OCI-LY7 (cell line): ENCODE data around the gene AP3M1. TPM values are rescaled to one million over a fixed set of nuclear protein-coding genes. Genes with fewer than 3 reads are reported as not detected.
"Not testable (repeated sequence)": the region's sequence is repeated elsewhere in the genome, so short reads cannot be mapped to it uniquely, and the experiment has no call there.

ENCODE experiments used
- BruUV-seq: library from RNA; stranded (reverse); fragments of 400-500 nt; replicated peaks from 2 replicates; lab custom pipeline; 2021; lab: Mats Ljungman, UMichigan
- CTCF ChIA-PET: fragments of 300-600 bp; sonication (Branson Sonifier 250); formaldehyde crosslinking; loops from one replicate; lab custom pipeline; 2022; ENCODE audit warnings: antibody characterized with exemption; ENCODE audit not compliant: unreplicated experiment; lab: Charles Lee
- POLR2A ChIA-PET: fragments of 300-600 bp; sonication (Branson Sonifier 250); formaldehyde crosslinking; loops from one replicate; lab custom pipeline; 2022; ENCODE audit warnings: antibody characterized with exemption; lab: Charles Lee
- DNase-seq: peaks from one replicate; pipeline ENCODE4 v3.0.0-alpha.2; 2015; ENCODE audit warnings: low spot score
- H2AFZ ChIP-seq: fragments of 200-600 bp; sonication (generic), shearing (Covaris generic); 2 replicates; pipeline ENCODE4 v1.6.1; 2014; ENCODE audit warnings: mild to moderate bottlenecking, antibody characterized with exemption, low read length, moderate library complexity
- H3K27ac ChIP-seq: fragments of 200-600 bp; sonication (generic); 2 replicates; pipeline ENCODE4 v1.5.1; 2014; ENCODE audit warnings: mixed run types, low read depth, mild to moderate bottlenecking, moderate library complexity, low read length, inconsistent platforms; ENCODE audit not compliant: poor library complexity, severe bottlenecking
- H3K36me3 ChIP-seq: fragments of 200-600 bp; sonication (generic); 2 replicates; pipeline ENCODE4 v1.6.1; 2014; ENCODE audit warnings: mild to moderate bottlenecking, antibody characterized with exemption, low read length, moderate library complexity, mixed read lengths; ENCODE audit not compliant: insufficient read depth
- H3K4me1 ChIP-seq: fragments of 200-600 bp; sonication (generic); 2 replicates; pipeline ENCODE4 v1.5.1; 2014; ENCODE audit warnings: mild to moderate bottlenecking, low read length; ENCODE audit not compliant: insufficient read depth, poor library complexity, severe bottlenecking
- H3K4me2 ChIP-seq: fragments of 200-600 bp; sonication (generic); 2 replicates; pipeline ENCODE4 v1.6.1; 2014; ENCODE audit warnings: mild to moderate bottlenecking, low read length
- H3K4me3 ChIP-seq: fragments of 200-600 bp; sonication (generic); 2 replicates; pipeline ENCODE4 v1.5.1; 2014; ENCODE audit warnings: mild to moderate bottlenecking, low read depth, low read length; ENCODE audit not compliant: poor library complexity, severe bottlenecking
- H3K79me2 ChIP-seq: fragments of 200-600 bp; sonication (generic); 2 replicates; pipeline ENCODE4 v1.6.1; 2016; ENCODE audit warnings: low read depth, mild to moderate bottlenecking, low read length, moderate library complexity, mixed read lengths; ENCODE audit not compliant: insufficient read depth
- H3K9me2 ChIP-seq: fragments of 200-600 bp; sonication (generic); 2 replicates; pipeline ENCODE4 v1.6.1; 2016; ENCODE audit warnings: mild to moderate bottlenecking, low read length, mixed read lengths; ENCODE audit not compliant: insufficient read depth
- H3K9me3 ChIP-seq: fragments of 200-600 bp; sonication (generic); 2 replicates; pipeline ENCODE4 v1.6.1; 2014; ENCODE audit warnings: mild to moderate bottlenecking, mixed run types, low read length, mixed read lengths
- H4K20me1 ChIP-seq: fragments of 200-600 bp; sonication (generic); 2 replicates; pipeline ENCODE4 v1.6.1; 2014; ENCODE audit warnings: mild to moderate bottlenecking, antibody characterized with exemption, low read length, moderate library complexity, mixed read lengths; ENCODE audit not compliant: insufficient read depth
- CTCF ChIP-seq: fragments of 200-600 bp; sonication (generic); conservative IDR thresholded peaks from 2 replicates; pipeline ENCODE4 v1.5.1; 2014; ENCODE audit warnings: mild to moderate bottlenecking, antibody characterized with exemption, low read length, moderate library complexity, mixed read lengths
- EZH2phosphoT487 ChIP-seq: fragments of 200-600 bp; sonication (generic); IDR thresholded peaks from 2 replicates; pipeline ENCODE4 v1.6.1; 2018; ENCODE audit warnings: low read depth, borderline replicate concordance, mild to moderate bottlenecking, mixed run types, antibody characterized with exemption, low read length, moderate library complexity, mixed read lengths
- intact Hi-C: fragments of 100-400 bp; cut with micrococcal nuclease; formaldehyde crosslinking; loops from one replicate; pipeline ENCODE4 v1.10.0; 2022; ENCODE audit not compliant: unreplicated experiment
- total RNA-seq, 2 experiments: library from RNA; depleted of rRNA in 1 of 2; stranded (reverse); fragments of >200 nt in 1 of 2; shearing (Covaris generic) in 1 of 2; gene quantifications; 2 replicates each; pipeline ENCODE4 v1.2.3, GENCODE V29; 2014 to 2022

AP3M1 gene
- total RNA-seq, 2 experiments from 2014 or later, result 35.5 to 54.2 TPM

- Histone ChIP-seq H3K36me3 (peaks cover 18% of the 10 kb centered on the region), H3K4me3 (peak within 1 kb of the TSS; percentile 96), H4K20me1 (no peaks in the 10 kb centered on the region), H3K9me2 (no peaks in the 10 kb centered on the region), H3K79me2 (peaks cover 64% of the 10 kb centered on the region), H3K4me2 (peak within 1 kb of the TSS; percentile 99), H3K9me3 (no peaks in the 10 kb centered on the region), H3K27ac (peak within 1 kb of the TSS; percentile 75), H2AFZ (peak within 1 kb of the TSS; percentile 70), H3K4me1 (peaks cover 26% of the 10 kb centered on the region)
- CTCF ChIA-PET, result interaction anchor here (1.5 kb wide), 1 partner anchor 16 kb away, joined by 3 read pairs; no protein-coding TSS in a partner anchor
- peak; percentile 98 for DNase-seq
- POLR2A ChIA-PET, result interaction anchor here (0.8 to 2.2 kb wide), 9 partner anchors 12 to 272 kb away, joined by 3 to 13 read pairs (median 3); no protein-coding TSS in a partner anchor
- no TSS peak for BruUV-seq
- TF ChIP-seq CTCF (peak; percentile 61), EZH2phosphoT487 (no peak)
- intact Hi-C loops, result loop anchor here (1.0 to 5.0 kb wide), 4 partner anchors 15 to 139 kb away; no protein-coding TSS in a partner anchor
Observed at GRCh38 chr10:74150990-74151878, 606 bp upstream of the AP3M1 start, which contains the start of gene ADK. Gene ADK (plus strand): TSS chr10:74151221. CDS start chr10:74151279, 58 bp downstream.

GRCh38 chr10:74146980-74147379 lies 3.6 kb downstream of the AP3M1 start:
- H3K4me3 ChIP-seq, H3K9me3 ChIP-seq, intact Hi-C loops, H4K20me1 ChIP-seq, DNase-seq, H3K9me2 ChIP-seq, H3K4me2 ChIP-seq, H3K27ac ChIP-seq, CTCF ChIA-PET, H3K4me1 ChIP-seq, BruUV-seq, H2AFZ ChIP-seq: not testable (repeated sequence)
- H3K79me2 ChIP-seq, result peaks cover 77% of the 10 kb centered on the region
- POLR2A ChIA-PET, result interaction anchor here (1.0 to 1.4 kb wide), 5 partner anchors 9 to 162 kb away, joined by 3 to 4 read pairs (median 4); no protein-coding TSS in a partner anchor
- H3K36me3 ChIP-seq, result peaks cover 39% of the 10 kb centered on the region

- peaks cover 7% of the 10 kb centered on the region for H3K4me1 ChIP-seq
- H3K9me3 ChIP-seq, result no peaks in the 10 kb centered on the region
- H2AFZ ChIP-seq, result no peak overlapping the region
- DNase-seq, result no peak
- no peaks in the 10 kb centered on the region for H3K9me2 ChIP-seq
- H3K4me3 ChIP-seq, result no peak overlapping the region
- no TSS peak for BruUV-seq
- no peak overlapping the region for H3K4me2 ChIP-seq
- H3K36me3 ChIP-seq, result peaks cover 50% of the 10 kb centered on the region
- TF ChIP-seq CTCF (no peak), EZH2phosphoT487 (no peak)
- intact Hi-C loops, result no loop called here
- no peaks in the 10 kb centered on the region for H4K20me1 ChIP-seq
- POLR2A ChIA-PET, result interaction anchor here (0.7 to 1.3 kb wide), 3 partner anchors 8 to 33 kb away, joined by 3 to 6 read pairs (median 3); no protein-coding TSS in a partner anchor
- peaks cover 71% of the 10 kb centered on the region for H3K79me2 ChIP-seq
- no peak overlapping the region for H3K27ac ChIP-seq
- CTCF ChIA-PET, result no interaction called here
Observed at GRCh38 chr10:74145133-74145532, 5.5 kb downstream of the AP3M1 start.
